T47D (cell line): ENCODE measurements around the gene ANAPC7.
"Not testable (repeated sequence)": the region's sequence is repeated elsewhere in the genome, so short reads cannot be mapped to it uniquely, and the experiment has no call there.

ENCODE experiments used
- DNase-seq, 2 experiments: peaks; one replicate each; pipeline versions ENCODE4 v3.0.0 to v3.0.0-alpha.2; 2011 to 2012; ENCODE audit warnings: low read depth in 1 of 2, low spot score in 1 of 2
- JUND ChIP-seq: IDR thresholded peaks from 2 replicates; pipeline ENCODE4 v1.6.1; 2012; ENCODE audit warnings: low read depth
- in situ Hi-C: cut with HindIII; loops from 2 replicates; pipeline ENCODE4 v1.10.0; 2016; ENCODE audit warnings: low sequenced_read_pairs, low pct_unique_long_range_greater_than_20kb

The ANAPC7 gene

DNA sequence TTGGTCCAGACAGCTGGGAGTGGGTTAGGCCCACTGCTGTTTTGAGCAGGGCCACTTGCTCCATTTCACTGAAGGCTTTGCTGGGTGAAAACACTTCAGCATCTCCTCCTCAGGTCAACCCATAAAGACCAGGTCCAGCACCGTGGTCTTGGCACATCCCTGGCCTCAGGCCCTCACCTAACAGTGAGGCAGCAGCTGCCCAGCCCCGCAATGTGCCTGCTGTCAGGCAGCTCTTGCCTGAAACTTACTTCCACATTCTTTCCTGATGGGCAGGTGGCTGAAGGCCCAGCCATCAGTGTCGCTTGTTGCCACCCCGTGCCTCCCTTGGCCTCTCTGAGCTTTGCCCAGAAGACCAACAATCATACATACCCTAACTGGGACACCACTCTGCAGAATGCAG is 54.4 kb downstream of the ANAPC7 start:
- no peak for TF ChIP-seq JUND
- no peak for DNase-seq
- in situ Hi-C loops, result no loop called here

GRCh38 chr12:110348431-110349059 is 55.0 kb downstream of the ANAPC7 start:
- no peak for DNase-seq
- in situ Hi-C loops, result no loop called here
- TF ChIP-seq JUND, result no peak

DNA sequence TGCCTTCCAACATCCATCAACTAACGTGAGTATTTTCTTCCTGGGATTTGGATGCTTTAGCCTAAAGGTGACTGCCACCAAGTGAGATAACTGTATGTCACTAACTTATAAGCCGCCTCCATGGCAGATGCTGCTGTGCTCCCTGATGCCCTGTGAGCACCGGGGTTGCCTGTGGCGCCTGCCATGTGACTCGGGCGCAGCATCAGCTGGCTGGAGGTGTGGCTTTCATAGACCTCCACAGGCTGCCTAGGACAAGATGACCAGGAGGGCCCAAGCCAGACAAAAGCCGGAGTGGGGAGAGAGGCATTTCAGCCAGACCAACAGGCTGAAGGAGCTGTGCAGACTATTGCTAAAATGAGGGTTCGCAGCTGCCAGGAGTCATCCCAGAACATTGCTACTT is 55.7 kb downstream of the ANAPC7 start:
- TF ChIP-seq JUND, result no peak

DNA sequence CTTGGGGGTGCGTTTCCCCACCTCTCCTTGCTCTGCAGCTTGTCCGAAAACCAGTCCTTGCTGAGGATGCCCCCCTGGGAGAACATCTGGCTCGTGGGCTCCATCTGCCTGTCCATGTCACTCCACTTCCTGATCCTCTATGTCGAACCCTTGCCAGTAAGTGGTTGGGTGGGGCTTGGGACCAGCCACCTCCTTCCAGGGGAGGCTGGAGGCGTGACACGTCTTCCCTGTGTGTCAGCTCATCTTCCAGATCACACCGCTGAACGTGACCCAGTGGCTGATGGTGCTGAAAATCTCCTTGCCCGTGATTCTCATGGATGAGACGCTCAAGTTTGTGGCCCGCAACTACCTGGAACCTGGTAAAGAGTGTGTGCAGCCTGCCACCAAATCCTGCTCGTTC is 57.5 kb downstream of the ANAPC7 start:
- in situ Hi-C loops, result no loop called here
- TF ChIP-seq JUND, result no peak

More for the DNA sequence above, 55.7 kb downstream of the ANAPC7 start:
- no peak for DNase-seq
- in situ Hi-C loops, result no loop called here

GRCh38 chr12:110345176-110345661 is 58.3 kb downstream of the ANAPC7 start:
- peak; percentile 88 to 97 for DNase-seq
- TF ChIP-seq JUND, result no peak; the same call in 1 of the 2 replicates
- in situ Hi-C loops, result no loop called here

More for the DNA sequence above, 57.5 kb downstream of the ANAPC7 start:
- no peak for DNase-seq

GRCh38 chr12:110344657-110345056 is 58.9 kb downstream of the ANAPC7 start:
- DNase-seq, result no peak
- no peak for TF ChIP-seq JUND
- in situ Hi-C loops, result no loop called here

GRCh38 chr12:110343736-110344555 is 59.6 kb downstream of the ANAPC7 start:
- no peak for TF ChIP-seq JUND
- DNase-seq, result no peak
- in situ Hi-C loops, result no loop called here

DNA sequence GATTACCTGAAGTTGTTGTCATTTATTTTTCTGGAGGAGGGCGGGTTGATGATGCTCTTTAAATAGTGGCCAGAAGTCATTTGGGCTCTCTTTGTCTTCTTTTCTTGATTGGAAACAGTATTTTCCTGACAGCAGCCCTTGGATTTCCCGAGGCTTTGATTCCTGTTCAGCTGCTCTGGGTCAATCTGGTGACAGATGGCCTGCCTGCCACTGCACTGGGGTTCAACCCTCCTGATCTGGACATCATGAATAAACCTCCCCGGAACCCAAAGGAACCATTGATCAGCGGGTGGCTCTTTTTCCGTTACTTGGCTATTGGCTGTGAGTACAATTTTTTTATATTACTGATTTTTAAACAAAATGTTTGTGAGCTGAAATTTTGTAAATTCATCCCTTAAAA is 60.4 kb downstream of the ANAPC7 start:
- no peak for TF ChIP-seq JUND
- no peak for DNase-seq
- in situ Hi-C loops, result no loop called here

DNA sequence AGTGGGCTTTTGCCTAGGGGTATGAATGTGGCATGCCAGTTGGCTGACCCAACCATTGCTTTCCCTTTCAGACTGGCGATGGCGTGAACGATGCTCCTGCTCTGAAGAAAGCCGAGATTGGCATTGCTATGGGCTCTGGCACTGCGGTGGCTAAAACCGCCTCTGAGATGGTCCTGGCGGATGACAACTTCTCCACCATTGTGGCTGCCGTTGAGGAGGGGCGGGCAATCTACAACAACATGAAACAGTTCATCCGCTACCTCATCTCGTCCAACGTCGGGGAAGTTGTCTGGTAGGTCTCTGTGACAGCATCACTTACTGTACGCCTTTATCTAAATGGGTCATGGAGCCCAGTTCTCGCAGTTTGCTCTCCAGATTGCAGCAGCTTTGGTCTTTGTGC is 61.4 kb downstream of the ANAPC7 start:
- no peak for TF ChIP-seq JUND
- no peak for DNase-seq
- in situ Hi-C loops, result no loop called here

- no peak for TF ChIP-seq JUND
Observed at GRCh38 chr12:110340706-110341105, 62.8 kb downstream of the ANAPC7 start.

DNA sequence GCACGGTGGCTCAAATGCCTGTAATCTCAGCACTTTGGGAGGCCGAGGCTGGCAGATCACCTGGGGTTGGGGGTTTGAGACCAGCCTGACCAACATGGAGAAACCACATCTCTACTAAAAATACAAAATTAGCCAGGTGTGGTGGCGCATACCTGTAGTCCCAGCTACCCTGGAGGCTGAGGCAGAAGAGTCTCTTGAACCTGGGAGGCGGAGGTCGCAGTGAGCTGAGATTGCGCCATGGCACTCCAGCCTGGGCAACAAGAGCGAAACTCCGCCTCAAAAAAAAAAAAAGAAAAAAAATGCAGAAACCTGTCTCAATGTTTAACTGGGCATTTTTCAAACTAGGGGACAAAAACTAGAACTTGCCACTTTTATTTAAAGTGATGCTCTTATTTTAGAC is 63.2 kb downstream of the ANAPC7 start:
- in situ Hi-C loops, DNase-seq: not testable (repeated sequence)

More at GRCh38 chr12:110340706-110341105, 62.8 kb downstream of the ANAPC7 start:
- DNase-seq, result no peak
- in situ Hi-C loops, result no loop called here

DNA sequence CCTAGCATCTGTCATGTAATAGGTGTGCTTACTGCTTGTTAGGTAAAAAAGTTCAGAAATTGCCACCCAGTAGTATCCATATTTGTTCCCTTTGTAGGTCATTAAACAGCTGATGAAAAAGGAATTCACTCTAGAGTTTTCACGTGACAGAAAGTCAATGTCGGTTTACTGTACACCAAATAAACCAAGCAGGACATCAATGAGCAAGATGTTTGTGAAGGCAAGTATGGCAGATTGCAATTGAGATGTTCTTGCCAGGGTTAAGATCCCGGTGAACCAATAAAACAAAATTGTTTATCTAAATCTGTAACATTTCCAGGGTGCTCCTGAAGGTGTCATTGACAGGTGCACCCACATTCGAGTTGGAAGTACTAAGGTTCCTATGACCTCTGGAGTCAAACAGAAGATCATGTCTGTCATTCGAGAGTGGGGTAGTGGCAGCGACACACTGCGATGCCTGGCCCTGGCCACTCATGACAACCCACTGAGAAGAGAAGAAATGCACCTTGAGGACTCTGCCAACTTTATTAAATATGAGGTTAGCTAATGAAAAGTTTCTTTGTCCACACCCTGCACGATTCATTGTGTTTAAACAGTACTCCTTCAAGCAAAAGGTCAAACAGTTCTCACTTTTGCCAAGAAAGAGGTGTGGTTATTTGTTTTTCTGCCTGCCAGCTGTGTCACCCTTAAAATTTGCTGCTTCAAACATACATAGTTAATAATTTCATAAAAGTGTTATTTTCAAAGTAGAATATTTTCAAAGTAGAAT is 64.1 kb downstream of the ANAPC7 start:
- no peak for TF ChIP-seq JUND
- in situ Hi-C loops, result no loop called here
- DNase-seq, result peak in 1 of 2 experiments; percentile 35
